Measurements from ENCODE around the gene THAP4.

Gene THAP4

GRCh38 chr2:241563571-241563980 is 73.4 kb downstream of the THAP4 start:
- DNase-seq (ENCODE audit: low read depth), result no peak

- DNase-seq (ENCODE audit: low read depth), result no peak
These were observed 73.9 kb downstream of the THAP4 start for GRCh38 chr2:241563031-241563507.

- no peak for DNase-seq (ENCODE audit: low read depth)
These were observed 74.6 kb downstream of the THAP4 start for GRCh38 chr2:241562269-241562891.

- DNase-seq (ENCODE audit: low read depth), result no peak
These were observed 75.1 kb downstream of the THAP4 start for GRCh38 chr2:241561832-241562231.

- DNase-seq (ENCODE audit: low read depth), result no peak
These were observed 76.0 kb downstream of the THAP4 start for GRCh38 chr2:241560883-241561474.

GRCh38 chr2:241560162-241560882 is 76.6 kb downstream of the THAP4 start:
- no peak for DNase-seq (ENCODE audit: low read depth)

GRCh38 chr2:241559323-241560161 is 77.4 kb downstream of the THAP4 start:
- DNase-seq (ENCODE audit: low read depth), result no peak

- DNase-seq (ENCODE audit: low read depth), result no peak
These were observed 78.2 kb downstream of the THAP4 start, which contains the start of gene BOK for GRCh38 chr2:241558532-241559322. Gene BOK, plus strand, starts transcription at chr2:241558745. Its CDS starts 739 bp downstream, at chr2:241559484.

- no peak for DNase-seq (ENCODE audit: low read depth)
These were observed 80.2 kb downstream of the THAP4 start for GRCh38 chr2:241556746-241557145.

GRCh38 chr2:241555711-241556110 is 81.2 kb downstream of the THAP4 start:
- DNase-seq (ENCODE audit: low read depth), result no peak

- DNase-seq (ENCODE audit: low read depth), result no peak
These were observed 82.2 kb downstream of the THAP4 start for GRCh38 chr2:241554610-241555322.

GRCh38 chr2:241553981-241554380 is 83.0 kb downstream of the THAP4 start:
- DNase-seq (ENCODE audit: low read depth), result no peak

- DNase-seq (ENCODE audit: low read depth), result no peak
These were observed 83.5 kb downstream of the THAP4 start for GRCh38 chr2:241553512-241553830.

GRCh38 chr2:241551998-241552737 is 84.8 kb downstream of the THAP4 start:
- no peak for DNase-seq (ENCODE audit: low read depth)

- no peak for DNase-seq (ENCODE audit: low read depth)
These were observed 85.4 kb downstream of the THAP4 start for GRCh38 chr2:241551599-241551997.

- DNase-seq (ENCODE audit: low read depth), result no peak
These were observed 86.1 kb downstream of the THAP4 start for GRCh38 chr2:241550616-241551580.

GRCh38 chr2:241548451-241548835 is 88.5 kb downstream of the THAP4 start:
- DNase-seq (ENCODE audit: low read depth), result no peak

GRCh38 chr2:241547781-241548450 is 89.0 kb downstream of the THAP4 start:
- DNase-seq (ENCODE audit: low read depth), result no peak

Measured in stimulated activated CD8-positive, alpha-beta memory T cell treated with anti-CD3 and anti-CD28 coated beads, Interleukin-12 subunit alpha, Interleukin-12 subunit beta, amount 100 ng/mL, for 4 hours (primary cell).